ENCODE results near the gene TJP1. TPM values are rescaled to one million over a fixed set of nuclear protein-coding genes. Genes with fewer than 3 reads are reported as not detected.

Gene TJP1
- total RNA-seq = 84.9 and 114 TPM in 2 replicates

DNA sequence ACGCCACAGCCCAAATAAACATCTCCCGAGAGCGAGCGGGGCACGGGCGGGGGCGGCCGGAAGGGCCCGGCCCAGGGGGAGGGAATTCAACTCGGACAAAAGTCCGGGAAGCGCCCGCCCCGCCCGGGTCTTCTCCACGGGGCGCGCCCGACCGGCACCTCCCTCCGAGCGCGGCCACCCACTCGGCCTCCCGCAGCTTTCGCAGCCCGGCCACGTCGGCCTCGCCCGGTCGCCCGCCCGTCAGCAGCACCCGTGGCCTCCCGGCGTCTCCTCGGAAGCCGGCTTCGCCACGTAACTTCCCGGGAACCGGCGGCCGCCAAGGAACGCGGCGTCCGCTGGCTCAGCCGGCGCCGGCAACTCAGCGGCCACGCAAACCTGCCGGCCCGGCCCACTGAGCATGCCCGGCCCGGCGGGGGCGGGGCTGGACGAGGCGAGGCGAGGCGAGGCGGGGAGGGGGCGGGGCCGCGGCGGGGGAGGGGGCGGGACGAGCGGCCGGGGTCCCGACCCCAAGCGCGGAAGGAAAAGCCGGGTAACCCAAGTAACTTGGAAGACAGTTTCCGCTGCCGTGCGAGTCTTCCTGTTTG, at the start of gene TJP1:
Gene TJP1, minus strand, starts transcription at position 369 of the 584 bp plus-strand sequence. CDS start 440 bp downstream, outside the sequence.

Small RNA genes lying within 50 kb of the gene (small RNA-seq; reads per million reads assigned to genes)
- not detected for gene HMGN2P5 (ENCODE audit: low replicate concordance)
